ENCODE results near the gene LMLN.
"Not testable (repeated sequence)": the region's sequence is repeated elsewhere in the genome, so short reads cannot be mapped to it uniquely, and the experiment has no call there.

The LMLN gene

DNA sequence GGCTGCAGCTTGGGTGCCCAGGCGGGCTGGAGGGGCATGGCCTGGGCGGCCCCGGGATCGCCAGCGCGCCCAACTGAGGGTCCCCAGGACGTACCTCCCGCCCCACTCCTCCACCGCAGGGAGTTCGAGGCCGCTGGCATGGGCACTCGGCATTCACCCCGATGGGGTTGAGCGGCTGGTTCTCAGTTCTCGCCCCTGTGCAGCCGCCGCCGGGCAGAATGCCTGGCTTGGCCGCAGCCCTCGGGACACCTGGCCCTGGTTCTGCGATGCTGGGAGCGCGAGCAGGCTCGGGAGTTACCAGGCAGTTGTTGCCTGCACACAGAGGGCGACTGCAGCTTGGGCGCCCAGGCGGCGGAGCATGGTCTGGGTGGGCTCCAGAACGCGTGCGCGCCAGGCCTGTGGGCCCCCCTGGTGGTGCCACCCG, 121.4 kb downstream of the LMLN start:
- no peak for DNase-seq

- DNase-seq = not testable (repeated sequence)
These were observed 122.2 kb downstream of the LMLN start for GRCh38 chr3:198082226-198082625.

GRCh38 chr3:198088421-198088955, 128.5 kb downstream of the LMLN start:
- no peak for DNase-seq

GRCh38 chr3:198090795-198091332, 130.8 kb downstream of the LMLN start:
- no peak for DNase-seq

GRCh38 chr3:198092276-198092675, 132.3 kb downstream of the LMLN start:
- no peak for DNase-seq

- no peak for DNase-seq
These were observed 133.2 kb downstream of the LMLN start for GRCh38 chr3:198093112-198093679.
